Fibroblast of pulmonary artery (primary cell): ENCODE measurements around the gene TTC14.

Experiments used
- DNase-seq: peaks from one replicate; pipeline ENCODE4 v3.0.0-alpha.2; 2010; ENCODE audit warnings: low read depth
- H3K4me3 ChIP-seq: replicated peaks from 2 replicates; pipeline ENCODE4 v1.5.1; 2011; ENCODE audit warnings: low read depth, mild to moderate bottlenecking, control low read depth, low read length, moderate library complexity
- TF ChIP-seq, protein P1 (sequence below): IDR thresholded peaks from 2 replicates; pipeline ENCODE4 v1.5.1; 2011; ENCODE audit warnings: mild to moderate bottlenecking, control low read depth, low read length, inconsistent platforms; ENCODE audit errors: missing control alignments

TTC14 gene, protein sequence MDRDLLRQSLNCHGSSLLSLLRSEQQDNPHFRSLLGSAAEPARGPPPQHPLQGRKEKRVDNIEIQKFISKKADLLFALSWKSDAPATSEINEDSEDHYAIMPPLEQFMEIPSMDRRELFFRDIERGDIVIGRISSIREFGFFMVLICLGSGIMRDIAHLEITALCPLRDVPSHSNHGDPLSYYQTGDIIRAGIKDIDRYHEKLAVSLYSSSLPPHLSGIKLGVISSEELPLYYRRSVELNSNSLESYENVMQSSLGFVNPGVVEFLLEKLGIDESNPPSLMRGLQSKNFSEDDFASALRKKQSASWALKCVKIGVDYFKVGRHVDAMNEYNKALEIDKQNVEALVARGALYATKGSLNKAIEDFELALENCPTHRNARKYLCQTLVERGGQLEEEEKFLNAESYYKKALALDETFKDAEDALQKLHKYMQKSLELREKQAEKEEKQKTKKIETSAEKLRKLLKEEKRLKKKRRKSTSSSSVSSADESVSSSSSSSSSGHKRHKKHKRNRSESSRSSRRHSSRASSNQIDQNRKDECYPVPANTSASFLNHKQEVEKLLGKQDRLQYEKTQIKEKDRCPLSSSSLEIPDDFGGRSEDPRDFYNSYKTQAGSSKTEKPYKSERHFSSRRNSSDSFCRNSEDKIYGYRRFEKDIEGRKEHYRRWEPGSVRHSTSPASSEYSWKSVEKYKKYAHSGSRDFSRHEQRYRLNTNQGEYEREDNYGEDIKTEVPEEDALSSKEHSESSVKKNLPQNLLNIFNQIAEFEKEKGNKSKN

DNA sequence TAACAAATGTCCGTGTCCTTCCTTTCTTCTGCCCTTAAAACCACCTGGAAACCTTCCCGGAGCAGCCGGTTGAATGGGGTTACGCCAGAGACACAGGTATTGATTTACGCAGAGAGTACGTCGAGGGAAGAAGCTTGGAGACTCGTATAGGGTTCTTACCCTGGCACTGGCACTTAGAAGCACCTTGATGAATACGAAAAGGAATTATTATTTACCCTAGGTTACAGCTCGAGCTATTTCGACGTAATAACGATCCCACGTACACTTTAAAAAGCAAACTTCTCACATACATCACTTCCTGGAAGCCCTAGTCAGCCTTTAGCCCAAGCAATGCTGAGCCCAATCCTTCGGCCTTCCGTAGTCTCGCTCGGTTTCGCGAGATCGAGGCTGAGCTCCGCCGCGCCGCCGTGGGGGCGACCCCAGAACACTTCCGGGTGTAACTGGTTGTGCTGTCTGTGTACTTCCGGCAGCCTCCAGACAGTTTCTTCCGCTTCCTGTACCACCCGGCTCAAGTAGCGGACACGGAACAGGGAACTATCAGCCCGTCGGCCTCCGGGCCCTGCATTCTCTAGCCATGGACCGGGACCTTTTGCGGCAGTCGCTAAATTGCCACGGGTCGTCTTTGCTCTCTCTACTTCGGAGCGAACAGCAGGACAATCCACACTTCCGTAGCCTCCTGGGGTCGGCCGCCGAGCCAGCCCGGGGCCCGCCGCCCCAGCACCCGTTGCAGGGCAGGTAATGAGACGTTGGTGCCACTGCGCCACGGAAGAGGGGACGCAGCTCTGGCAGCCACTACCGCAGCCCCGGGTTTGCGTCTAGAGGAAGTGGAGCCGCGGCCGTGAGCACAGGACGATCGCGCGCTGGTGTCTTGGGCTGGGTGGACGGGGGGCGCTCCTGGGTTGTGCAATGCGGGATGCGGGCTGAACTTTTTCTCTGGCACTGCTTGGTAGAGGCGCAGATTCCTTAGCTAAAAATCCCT, at the start of gene TTC14:
TSS of gene TTC14 (plus strand) at position 476 of the 979 bp plus-strand sequence. CDS start at position 575, 99 bp downstream.
- H3K4me3 ChIP-seq = peak within 1 kb of the TSS; percentile 79
- TF ChIP-seq, protein P1, sequence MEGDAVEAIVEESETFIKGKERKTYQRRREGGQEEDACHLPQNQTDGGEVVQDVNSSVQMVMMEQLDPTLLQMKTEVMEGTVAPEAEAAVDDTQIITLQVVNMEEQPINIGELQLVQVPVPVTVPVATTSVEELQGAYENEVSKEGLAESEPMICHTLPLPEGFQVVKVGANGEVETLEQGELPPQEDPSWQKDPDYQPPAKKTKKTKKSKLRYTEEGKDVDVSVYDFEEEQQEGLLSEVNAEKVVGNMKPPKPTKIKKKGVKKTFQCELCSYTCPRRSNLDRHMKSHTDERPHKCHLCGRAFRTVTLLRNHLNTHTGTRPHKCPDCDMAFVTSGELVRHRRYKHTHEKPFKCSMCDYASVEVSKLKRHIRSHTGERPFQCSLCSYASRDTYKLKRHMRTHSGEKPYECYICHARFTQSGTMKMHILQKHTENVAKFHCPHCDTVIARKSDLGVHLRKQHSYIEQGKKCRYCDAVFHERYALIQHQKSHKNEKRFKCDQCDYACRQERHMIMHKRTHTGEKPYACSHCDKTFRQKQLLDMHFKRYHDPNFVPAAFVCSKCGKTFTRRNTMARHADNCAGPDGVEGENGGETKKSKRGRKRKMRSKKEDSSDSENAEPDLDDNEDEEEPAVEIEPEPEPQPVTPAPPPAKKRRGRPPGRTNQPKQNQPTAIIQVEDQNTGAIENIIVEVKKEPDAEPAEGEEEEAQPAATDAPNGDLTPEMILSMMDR = no peak
- DNase-seq = peak; percentile 97

DNA sequence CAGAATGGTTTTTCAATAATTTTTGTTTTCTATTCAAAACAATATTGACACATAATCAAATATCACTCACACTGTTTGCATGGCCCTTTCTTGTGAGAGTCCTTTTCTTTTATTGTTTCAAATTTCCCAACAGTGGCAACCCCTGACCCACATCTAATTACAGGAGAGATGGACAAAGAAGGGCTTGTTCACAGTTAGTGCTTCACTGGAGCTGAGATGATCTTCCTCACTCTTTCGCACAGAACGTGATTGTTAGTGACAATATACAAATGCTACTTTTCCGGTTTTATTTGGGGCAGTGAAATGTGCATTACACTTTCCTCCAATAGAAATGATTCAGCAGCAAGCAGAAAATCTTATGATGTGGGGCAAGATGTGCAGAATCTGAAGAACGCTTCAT, 38.6 kb upstream of the TTC14 start:
- no peak overlapping the region for H3K4me3 ChIP-seq
- TF ChIP-seq, protein P1 = no peak
- DNase-seq = no peak

DNA sequence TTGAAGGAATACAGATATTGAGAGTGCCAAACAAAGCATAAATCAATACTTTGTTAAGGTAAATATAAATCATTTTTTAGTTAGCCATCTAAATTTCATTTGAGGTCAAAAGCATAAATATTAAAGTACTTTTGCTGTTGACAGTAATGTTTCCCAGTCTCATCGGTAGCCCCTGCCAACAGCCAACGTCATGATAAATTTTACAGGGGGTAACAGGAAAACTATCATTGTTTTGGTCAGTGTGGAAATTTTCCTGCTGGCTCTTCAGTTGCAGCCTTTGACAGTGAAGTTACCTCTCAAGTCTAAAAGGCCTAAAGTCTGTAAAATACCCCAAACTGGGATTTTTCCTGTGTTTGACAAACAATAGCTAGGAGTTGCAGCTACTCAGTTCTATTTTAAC, 37.3 kb upstream of the TTC14 start:
- DNase-seq = no peak
- no peak overlapping the region for H3K4me3 ChIP-seq
- TF ChIP-seq, protein P1 = no peak

DNA sequence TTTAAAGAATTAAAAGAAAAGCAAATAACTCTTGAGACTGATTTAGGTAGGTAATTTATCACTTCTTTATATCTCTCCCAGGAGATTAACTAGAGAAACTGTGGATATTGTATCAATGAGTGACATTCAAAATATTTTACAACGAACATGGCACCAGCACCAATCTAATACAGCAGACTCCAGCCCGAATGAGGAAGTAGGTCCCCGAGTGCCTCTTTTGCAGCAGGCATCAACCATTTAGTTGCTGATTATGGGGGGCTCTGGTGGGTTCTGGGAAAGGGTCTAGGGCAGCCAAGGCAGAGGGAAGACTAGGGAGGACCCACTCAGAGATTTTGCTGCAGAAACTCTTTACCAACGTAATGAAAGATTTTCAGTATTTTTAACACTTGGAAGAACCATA, 31.7 kb upstream of the TTC14 start:
- TF ChIP-seq, protein P1 = no peak
- no peak for DNase-seq
- H3K4me3 ChIP-seq = no peak overlapping the region

DNA sequence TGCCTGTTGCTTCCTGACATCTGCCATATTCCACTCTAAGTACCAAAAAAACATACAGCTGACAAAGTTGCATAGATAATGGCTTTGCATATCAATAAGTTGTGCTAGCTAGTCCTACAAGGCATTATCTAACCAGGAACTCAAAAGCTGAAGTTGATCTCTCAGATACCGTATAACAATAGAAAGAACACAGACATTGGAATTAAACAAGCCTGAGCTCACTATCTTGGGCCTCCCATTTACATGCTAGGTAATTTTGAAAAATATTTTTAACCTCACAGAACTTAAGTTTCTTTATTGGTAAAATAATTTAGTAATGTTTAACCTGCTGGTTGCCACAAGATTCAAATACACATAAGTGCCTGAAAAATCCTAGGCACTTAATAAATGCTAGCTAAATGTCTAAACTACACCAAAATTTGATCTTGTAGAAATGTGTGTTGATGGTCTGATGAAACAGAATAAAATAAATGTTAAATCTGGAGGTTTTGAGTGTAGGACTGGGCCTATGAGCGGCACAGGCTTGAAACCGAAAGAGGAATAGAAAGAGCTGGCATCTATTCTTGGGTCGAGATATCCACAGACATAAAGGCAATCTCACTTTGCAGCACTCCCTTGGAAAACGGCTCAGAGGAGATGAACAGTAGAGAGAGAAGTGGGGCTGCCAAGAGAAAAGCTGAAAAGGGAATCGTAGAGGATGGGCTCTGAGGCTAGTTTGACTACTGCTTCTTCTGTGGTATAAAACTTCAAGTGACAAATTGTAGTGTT, 29.9 kb upstream of the TTC14 start:
- TF ChIP-seq, protein P1 = no peak
- H3K4me3 ChIP-seq = no peak overlapping the region
- DNase-seq = no peak

DNA sequence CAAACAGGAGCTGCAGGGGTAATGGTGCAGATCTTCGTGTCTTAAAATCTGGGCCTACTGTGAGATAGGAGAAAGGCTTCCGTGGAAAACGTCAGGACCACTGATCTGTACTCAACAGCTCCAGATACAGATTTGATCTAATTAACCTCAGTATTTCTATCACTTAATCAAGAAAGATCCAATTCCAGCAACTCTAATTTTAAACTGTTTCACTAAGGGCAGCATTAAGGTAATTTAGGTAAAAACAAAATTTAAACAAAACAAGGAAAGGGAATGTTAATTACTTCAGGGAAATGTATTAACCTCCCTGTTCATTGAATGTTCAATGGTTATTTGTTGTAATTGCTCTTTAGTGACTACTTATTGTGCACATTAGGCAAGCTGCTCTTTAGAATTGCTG, 26.4 kb upstream of the TTC14 start:
- TF ChIP-seq, protein P1 = no peak
- no peak overlapping the region for H3K4me3 ChIP-seq

More for the DNA sequence above, 26.4 kb upstream of the TTC14 start:
- no peak for DNase-seq
